Measurements from ENCODE around the gene PPDPF.

PPDPF gene

DNA sequence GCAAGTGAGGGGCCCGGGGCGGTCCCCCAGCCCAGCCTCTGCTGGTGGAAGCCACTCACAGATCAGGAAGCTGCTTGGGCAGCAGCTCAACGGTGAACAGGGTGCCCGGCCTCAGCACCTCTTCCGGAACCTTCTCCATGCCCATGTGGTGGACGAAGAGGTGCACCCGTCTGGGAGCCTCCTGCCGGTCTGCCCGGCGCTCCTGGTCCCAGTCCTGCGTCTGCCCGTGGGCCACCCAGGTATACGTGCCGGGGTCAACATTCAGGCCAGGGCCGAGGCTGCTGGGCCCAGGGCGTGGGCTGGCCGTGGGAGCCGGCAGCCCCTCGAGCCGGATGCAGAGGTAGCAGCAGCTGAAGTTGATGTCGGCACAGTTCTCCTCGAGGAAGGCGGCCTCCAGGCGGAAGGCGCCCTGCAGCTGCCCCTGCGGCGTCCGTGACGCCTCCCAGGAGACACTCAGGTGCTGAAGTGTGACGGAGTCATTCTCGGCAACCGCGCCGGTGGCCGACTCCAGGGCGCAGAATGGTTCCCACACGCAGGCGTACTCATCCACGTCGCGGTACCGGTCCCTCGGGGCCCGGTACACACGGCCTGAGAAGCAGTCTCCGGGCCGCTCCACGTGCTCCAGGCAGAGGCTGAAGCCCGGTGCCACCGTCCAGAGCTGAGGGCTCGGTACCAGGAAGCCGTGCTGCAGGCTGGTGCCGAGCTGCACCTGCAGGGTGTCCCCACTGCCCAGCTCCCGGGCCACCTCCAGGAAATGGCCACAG lies 42.1 kb downstream of the PPDPF start:
- Histone ChIP-seq H3F3A (ENCODE audit: insufficient read depth, low read length) (no peaks in the 10 kb centered on the region), H2AFZ (ENCODE audit: low read length) (no peak overlapping the region), H3K4me1 (ENCODE audit: low read length) (peaks cover 5% of the 10 kb centered on the region), H4K20me1 (ENCODE audit: insufficient read depth, low read length) (no peaks in the 10 kb centered on the region), H3K9me3 (replicated peaks; ENCODE audit: insufficient read depth, low read length) (no peaks in the 10 kb centered on the region), H3K27ac (ENCODE audit: low read length) (no peak overlapping the region), H3K4me2 (ENCODE audit: low read depth, low read length) (no peak overlapping the region), H3K36me3 (replicated peaks; ENCODE audit: insufficient read depth, low read length) (no peaks in the 10 kb centered on the region), H3K79me2 (ENCODE audit: low read length) (no peaks in the 10 kb centered on the region), H3K27me3 (replicated peaks; ENCODE audit: insufficient read depth, low read length) (no peaks in the 10 kb centered on the region), H3K9me2 (replicated peaks; ENCODE audit: insufficient read depth, low read length) (no peaks in the 10 kb centered on the region), H3K4me3 (ENCODE audit: low read length) (no peak overlapping the region), H3K9ac (ENCODE audit: low read length) (no peak overlapping the region)
- no peak for DNase-seq
- TF ChIP-seq EZH2phosphoT487 (IDR thresholded peaks at IDR 0.05; ENCODE audit: low read length): no peak
- TF ChIP-seq, protein P1, sequence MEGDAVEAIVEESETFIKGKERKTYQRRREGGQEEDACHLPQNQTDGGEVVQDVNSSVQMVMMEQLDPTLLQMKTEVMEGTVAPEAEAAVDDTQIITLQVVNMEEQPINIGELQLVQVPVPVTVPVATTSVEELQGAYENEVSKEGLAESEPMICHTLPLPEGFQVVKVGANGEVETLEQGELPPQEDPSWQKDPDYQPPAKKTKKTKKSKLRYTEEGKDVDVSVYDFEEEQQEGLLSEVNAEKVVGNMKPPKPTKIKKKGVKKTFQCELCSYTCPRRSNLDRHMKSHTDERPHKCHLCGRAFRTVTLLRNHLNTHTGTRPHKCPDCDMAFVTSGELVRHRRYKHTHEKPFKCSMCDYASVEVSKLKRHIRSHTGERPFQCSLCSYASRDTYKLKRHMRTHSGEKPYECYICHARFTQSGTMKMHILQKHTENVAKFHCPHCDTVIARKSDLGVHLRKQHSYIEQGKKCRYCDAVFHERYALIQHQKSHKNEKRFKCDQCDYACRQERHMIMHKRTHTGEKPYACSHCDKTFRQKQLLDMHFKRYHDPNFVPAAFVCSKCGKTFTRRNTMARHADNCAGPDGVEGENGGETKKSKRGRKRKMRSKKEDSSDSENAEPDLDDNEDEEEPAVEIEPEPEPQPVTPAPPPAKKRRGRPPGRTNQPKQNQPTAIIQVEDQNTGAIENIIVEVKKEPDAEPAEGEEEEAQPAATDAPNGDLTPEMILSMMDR (IDR thresholded peaks at IDR 0.05; ENCODE audit: low read length): no peak
- TF ChIP-seq EZH2 (optimal IDR thresholded peaks at IDR 0.05; ENCODE audit: low read depth, low read length): no peak

DNA sequence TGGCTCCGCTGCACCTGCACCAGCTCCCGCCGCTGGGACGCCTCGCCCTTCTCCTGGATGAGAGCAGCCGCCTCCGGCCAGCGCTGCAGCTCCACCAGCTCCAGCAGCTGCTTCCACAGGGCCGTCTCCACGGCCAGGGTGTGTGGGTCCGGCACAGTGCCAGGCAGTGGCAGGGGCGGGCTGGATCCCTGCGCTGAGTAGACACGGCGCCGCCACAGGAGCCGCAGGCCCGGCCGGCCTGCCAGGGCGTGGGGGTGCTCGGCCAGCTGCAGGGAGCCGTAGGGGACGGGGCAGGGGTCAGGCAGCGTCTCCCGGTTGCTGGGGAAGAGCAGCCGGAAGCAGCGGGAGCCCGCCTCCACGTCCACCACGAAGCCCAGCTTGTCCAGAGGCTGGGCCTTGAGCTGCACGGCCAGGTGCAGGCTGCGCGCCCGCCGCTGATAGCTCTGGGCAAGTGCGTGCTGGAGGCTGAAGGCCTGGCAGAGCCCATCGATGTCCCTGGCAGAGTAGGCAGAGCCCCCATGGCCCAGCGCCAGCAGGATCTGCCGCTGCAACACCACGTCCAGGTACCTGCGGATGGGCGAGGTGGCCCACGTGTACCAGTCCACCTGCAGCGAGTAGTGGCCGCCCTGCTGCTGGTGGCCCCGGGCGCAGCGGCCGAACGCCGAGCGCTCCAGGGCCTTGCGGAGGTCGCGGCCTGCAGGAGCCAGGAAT lies 42.8 kb downstream of the PPDPF start:
- Histone ChIP-seq H3K9me2 (replicated peaks; ENCODE audit: insufficient read depth, low read length) (no peaks in the 10 kb centered on the region), H3K36me3 (replicated peaks; ENCODE audit: insufficient read depth, low read length) (no peaks in the 10 kb centered on the region), H3K9me3 (replicated peaks; ENCODE audit: insufficient read depth, low read length) (no peaks in the 10 kb centered on the region), H3K27ac (ENCODE audit: low read length) (no peak overlapping the region), H4K20me1 (ENCODE audit: insufficient read depth, low read length) (no peaks in the 10 kb centered on the region), H3K4me2 (ENCODE audit: low read depth, low read length) (no peak overlapping the region), H3K4me1 (ENCODE audit: low read length) (peaks cover 12% of the 10 kb centered on the region), H3K27me3 (replicated peaks; ENCODE audit: insufficient read depth, low read length) (no peaks in the 10 kb centered on the region), H2AFZ (ENCODE audit: low read length) (no peak overlapping the region), H3F3A (ENCODE audit: insufficient read depth, low read length) (peaks cover 5% of the 10 kb centered on the region), H3K4me3 (ENCODE audit: low read length) (no peak overlapping the region), H3K79me2 (ENCODE audit: low read length) (no peaks in the 10 kb centered on the region), H3K9ac (ENCODE audit: low read length) (no peak overlapping the region)
- TF ChIP-seq EZH2phosphoT487 (IDR thresholded peaks at IDR 0.05; ENCODE audit: low read length) (no peak), EZH2 (optimal IDR thresholded peaks at IDR 0.05; ENCODE audit: low read depth, low read length) (no peak)
- TF ChIP-seq, protein P1 (IDR thresholded peaks at IDR 0.05; ENCODE audit: low read length): no peak
- no peak for DNase-seq

DNA sequence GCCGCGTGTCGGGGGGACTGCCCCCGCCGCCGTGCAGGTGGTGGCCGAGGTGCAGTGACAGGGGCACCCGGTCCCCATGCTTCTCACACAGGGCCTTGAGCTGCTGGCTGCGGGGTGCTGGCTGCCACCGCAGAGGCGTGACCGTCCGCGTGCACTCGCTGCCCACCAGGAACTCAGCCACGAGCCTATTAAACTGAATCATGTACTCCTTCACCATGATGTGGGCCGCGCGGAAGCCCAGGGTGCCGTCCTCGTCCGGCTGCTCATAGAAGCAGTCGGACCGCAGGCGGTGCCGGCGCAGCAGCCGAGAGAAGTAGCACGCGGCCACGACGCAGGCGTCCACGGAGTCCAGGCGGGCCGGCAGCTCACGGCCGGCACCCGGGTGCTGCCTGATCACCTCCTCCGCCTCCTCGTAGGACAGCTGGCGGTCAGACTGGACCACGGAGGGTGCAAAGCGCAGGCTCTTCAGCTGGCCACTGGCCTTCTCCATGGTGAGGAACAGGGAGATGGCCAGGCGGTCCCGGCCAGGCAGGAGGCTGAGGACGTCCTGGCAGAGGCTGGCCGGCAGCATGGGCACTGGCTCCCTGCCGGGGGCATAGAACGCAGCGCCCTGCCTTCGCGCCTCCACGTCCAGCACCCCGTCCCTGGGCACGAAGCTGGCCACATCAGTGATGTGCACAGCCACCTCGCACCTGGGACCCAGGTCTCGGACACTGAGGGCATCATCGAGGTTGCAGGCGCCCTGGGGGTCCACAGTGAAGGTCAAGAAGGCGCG lies 43.7 kb downstream of the PPDPF start:
- Histone ChIP-seq H3K36me3 (replicated peaks; ENCODE audit: insufficient read depth, low read length) (no peaks in the 10 kb centered on the region), H3K4me2 (ENCODE audit: low read depth, low read length) (no peak overlapping the region), H4K20me1 (ENCODE audit: insufficient read depth, low read length) (no peaks in the 10 kb centered on the region), H3K27ac (ENCODE audit: low read length) (no peak overlapping the region), H3K79me2 (ENCODE audit: low read length) (no peaks in the 10 kb centered on the region), H3K27me3 (replicated peaks; ENCODE audit: insufficient read depth, low read length) (no peaks in the 10 kb centered on the region), H2AFZ (ENCODE audit: low read length) (no peak overlapping the region), H3K9me3 (replicated peaks; ENCODE audit: insufficient read depth, low read length) (no peaks in the 10 kb centered on the region), H3K9me2 (replicated peaks; ENCODE audit: insufficient read depth, low read length) (no peaks in the 10 kb centered on the region), H3K4me1 (ENCODE audit: low read length) (peaks cover 21% of the 10 kb centered on the region), H3K4me3 (ENCODE audit: low read length) (no peak overlapping the region), H3F3A (ENCODE audit: insufficient read depth, low read length) (peaks cover 9% of the 10 kb centered on the region), H3K9ac (ENCODE audit: low read length) (no peak overlapping the region)
- TF ChIP-seq EZH2 (optimal IDR thresholded peaks at IDR 0.05; ENCODE audit: low read depth, low read length) (no peak), EZH2phosphoT487 (IDR thresholded peaks at IDR 0.05; ENCODE audit: low read length) (no peak)
- TF ChIP-seq, protein P1 (IDR thresholded peaks at IDR 0.05; ENCODE audit: low read length): no peak
- no peak for DNase-seq

Data from MM.1S (cell line).